HG02571 (cell line): ENCODE results near the gene SYNDIG1.

Experiments
- ATAC-seq: cut with Tn5 transposase; IDR thresholded peaks from one replicate; pipeline ENCODE4 v1.9.1; 2021; ENCODE audit warnings: mild to moderate bottlenecking, moderate library complexity; ENCODE audit not compliant: unreplicated experiment

Gene SYNDIG1

GRCh38 chr20:24519476-24519875, 50.0 kb downstream of the SYNDIG1 start:
- ATAC-seq: no peak

- no peak for ATAC-seq
Observed at GRCh38 chr20:24521032-24521431, 51.6 kb downstream of the SYNDIG1 start.

GRCh38 chr20:24522452-24523330, 53.3 kb downstream of the SYNDIG1 start:
- ATAC-seq: no peak

GRCh38 chr20:24523661-24524060, 54.2 kb downstream of the SYNDIG1 start:
- no peak for ATAC-seq

GRCh38 chr20:24528583-24529368, 59.3 kb downstream of the SYNDIG1 start:
- no peak for ATAC-seq

- no peak for ATAC-seq
Observed at GRCh38 chr20:24529369-24529719, 59.9 kb downstream of the SYNDIG1 start.

GRCh38 chr20:24530131-24530680, 60.8 kb downstream of the SYNDIG1 start:
- ATAC-seq: no peak

- ATAC-seq: no peak
Observed at GRCh38 chr20:24531202-24531601, 61.8 kb downstream of the SYNDIG1 start.

GRCh38 chr20:24531631-24532419, 62.4 kb downstream of the SYNDIG1 start:
- no peak for ATAC-seq

- ATAC-seq: no peak
Observed at GRCh38 chr20:24533449-24533848, 64.0 kb downstream of the SYNDIG1 start.

- ATAC-seq: no peak
Observed at GRCh38 chr20:24534282-24534681, 64.9 kb downstream of the SYNDIG1 start.

GRCh38 chr20:24535941-24536730, 66.7 kb downstream of the SYNDIG1 start:
- ATAC-seq: no peak

- no peak for ATAC-seq
Observed at GRCh38 chr20:24537210-24537609, 67.8 kb downstream of the SYNDIG1 start.

GRCh38 chr20:24542721-24543120, 73.3 kb downstream of the SYNDIG1 start:
- no peak for ATAC-seq

GRCh38 chr20:24543168-24543567, 73.7 kb downstream of the SYNDIG1 start:
- ATAC-seq: no peak

GRCh38 chr20:24543741-24544140, 74.3 kb downstream of the SYNDIG1 start:
- no peak for ATAC-seq

- ATAC-seq: no peak
Observed at GRCh38 chr20:24544371-24544770, 74.9 kb downstream of the SYNDIG1 start.

- no peak for ATAC-seq
Observed at GRCh38 chr20:24545168-24545567, 75.7 kb downstream of the SYNDIG1 start.

- ATAC-seq: no peak
Observed at GRCh38 chr20:24546232-24546892, 76.9 kb downstream of the SYNDIG1 start.

- ATAC-seq: no peak
Observed at GRCh38 chr20:24547967-24548366, 78.5 kb downstream of the SYNDIG1 start.
